IMR-90 (cell line): ENCODE data around the gene SETD3. TPM values are rescaled to one million over a fixed set of nuclear protein-coding genes. Genes with fewer than 3 reads are reported as not detected.

Experiments
- ATAC-seq: fragments of 200-7000 bp; cut with Tn5 transposase; 2 replicates; pipeline ENCODE4 v1.9.1; 2020; ENCODE audit warnings: low read depth, mild to moderate bottlenecking, moderate library complexity
- BruUV-seq: library from RNA; stranded (reverse); fragments of 400-500 nt; replicated peaks from 2 replicates; lab custom pipeline; 2021; lab: Mats Ljungman, UMichigan
- CTCF ChIA-PET: fragments of 300-600 bp; formaldehyde crosslinking; extraction: SDS; loops from one replicate; lab custom pipeline; 2021; ENCODE audit warnings: antibody characterized with exemption; lab: Yijun Ruan, JAX
- POLR2A ChIA-PET: fragments of 300-600 bp; sonication (Branson Sonifier 250); formaldehyde crosslinking; loops from one replicate; lab custom pipeline; 2022; ENCODE audit warnings: antibody characterized with exemption; ENCODE audit not compliant: unreplicated experiment; lab: Charles Lee
- DNase-seq: peaks from one replicate; pipeline ENCODE4 v3.0.0; 2013
- H2AFZ ChIP-seq: replicated peaks from 2 replicates; pipeline ENCODE3; 2013; ENCODE audit warnings: low read length, mild to moderate bottlenecking; ENCODE audit not compliant: poor library complexity
- H2AK5ac ChIP-seq: 2 replicates; pipeline ENCODE4 v1.6.1; 2013; ENCODE audit warnings: low read depth, low read length, inconsistent platforms
- H2AK9ac ChIP-seq: replicated peaks from 2 replicates; pipeline ENCODE3; 2013; ENCODE audit warnings: mild to moderate bottlenecking, low read depth, low read length, moderate library complexity; ENCODE audit not compliant: poor library complexity
- H2BK120ac ChIP-seq: 2 replicates; pipeline ENCODE4 v1.6.1; 2013; ENCODE audit warnings: low read depth, low read length, inconsistent platforms
- H2BK15ac ChIP-seq: 3 replicates; pipeline ENCODE4 v1.6.1; 2013; ENCODE audit warnings: low read depth, low read length, inconsistent platforms
- H2BK20ac ChIP-seq: 2 replicates; pipeline ENCODE4 v1.6.1; 2013; ENCODE audit warnings: low read depth, mild to moderate bottlenecking, inconsistent platforms, low read length, moderate library complexity
- H2BK5ac ChIP-seq: 2 replicates; pipeline ENCODE4 v1.6.1; 2013; ENCODE audit warnings: mild to moderate bottlenecking, low read depth, low read length, inconsistent platforms; ENCODE audit not compliant: poor library complexity, severe bottlenecking
- H3K14ac ChIP-seq: replicated peaks from 2 replicates; pipeline ENCODE4 v1.6.1; 2013; ENCODE audit warnings: low read depth, low read length, inconsistent platforms
- H3K18ac ChIP-seq: 2 replicates; pipeline ENCODE4 v1.6.1; 2013; ENCODE audit warnings: low read depth, low read length, control low read depth
- H3K23ac ChIP-seq: 2 replicates; pipeline ENCODE4 v1.6.1; 2013; ENCODE audit warnings: low read depth, low read length, inconsistent platforms
- H3K27ac ChIP-seq: 2 replicates; pipeline ENCODE4 v1.5.1; 2013; ENCODE audit warnings: mild to moderate bottlenecking, control low read depth, low read length; ENCODE audit not compliant: insufficient read depth
- H3K27me3 ChIP-seq: 2 replicates; pipeline ENCODE4 v1.6.1; 2013; ENCODE audit warnings: low read length; ENCODE audit not compliant: control insufficient read depth, insufficient read depth
- H3K36me3 ChIP-seq: 2 replicates; pipeline ENCODE4 v1.6.1; 2013; ENCODE audit warnings: low read length, mixed read lengths; ENCODE audit not compliant: control insufficient read depth, insufficient read depth
- H3K4ac ChIP-seq: 2 replicates; pipeline ENCODE4 v1.6.1; 2013; ENCODE audit warnings: low read depth, low read length, inconsistent platforms
- H3K4me1 ChIP-seq: 2 replicates; pipeline ENCODE4 v1.6.1; 2013; ENCODE audit warnings: low read length, mixed read lengths; ENCODE audit not compliant: control insufficient read depth, insufficient read depth
- H3K4me2 ChIP-seq: 2 replicates; pipeline ENCODE4 v1.6.1; 2013; ENCODE audit warnings: low read depth, mild to moderate bottlenecking, control low read depth, low read length, moderate library complexity
- H3K4me3 ChIP-seq: 2 replicates; pipeline ENCODE4 v1.5.1; 2013; ENCODE audit warnings: low read depth, mild to moderate bottlenecking, control low read depth, low read length, moderate library complexity; ENCODE audit not compliant: insufficient read depth
- H3K56ac ChIP-seq: 2 replicates; pipeline ENCODE4 v1.6.1; 2013; ENCODE audit warnings: low read length, inconsistent platforms; ENCODE audit not compliant: insufficient read depth; ENCODE audit errors: extremely low read depth
- H3K79me1 ChIP-seq, 2 experiments: 2 replicates each; pipeline ENCODE4 v1.6.1; 2013; ENCODE audit warnings: low read length in 2 of 2, inconsistent platforms in 1 of 2, low read depth in 1 of 2
- H3K9ac ChIP-seq: 2 replicates; pipeline ENCODE4 v1.6.1; 2013; ENCODE audit warnings: low read depth, low read length, control low read depth
- H3K9me1 ChIP-seq: 2 replicates; pipeline ENCODE4 v1.6.1; 2013; ENCODE audit warnings: low read length, inconsistent platforms; ENCODE audit not compliant: insufficient read depth
- H3K9me3 ChIP-seq: 2 replicates; pipeline ENCODE4 v1.6.1; 2013; ENCODE audit warnings: low read length; ENCODE audit not compliant: control insufficient read depth, insufficient read depth
- H4K20me1 ChIP-seq: 2 replicates; pipeline ENCODE4 v1.6.1; 2013; ENCODE audit warnings: low read length, inconsistent platforms; ENCODE audit not compliant: insufficient read depth
- H4K5ac ChIP-seq: 2 replicates; pipeline ENCODE4 v1.6.1; 2013; ENCODE audit warnings: mild to moderate bottlenecking, low read depth, low read length, control low read depth
- H4K8ac ChIP-seq, 2 experiments: 2 replicates each; pipeline ENCODE4 v1.6.1; 2013; ENCODE audit warnings: low read depth in 2 of 2, low read length in 2 of 2, control low read depth in 1 of 2, inconsistent platforms in 1 of 2
- H4K91ac ChIP-seq: 2 replicates; pipeline ENCODE4 v1.6.1; 2013; ENCODE audit warnings: low read depth, low read length, inconsistent platforms; ENCODE audit not compliant: insufficient read depth
- MXI1 ChIP-seq: IDR thresholded peaks from 2 replicates; pipeline ENCODE4 v1.6.1; 2012; ENCODE audit warnings: low read depth, mild to moderate bottlenecking, low read length, moderate library complexity, borderline replicate concordance
- RFX5 ChIP-seq: IDR thresholded peaks from 2 replicates; pipeline ENCODE4 v1.8.0; 2012; ENCODE audit warnings: low read depth, mild to moderate bottlenecking, low read length, moderate library complexity
- WGBS, 2 experiments: methylation state at CpG; one replicate each; pipeline versions ENCODE4 v1.1.5 to v1.1.7; 2013; ENCODE audit warnings: missing lambda C conversion rate in 2 of 2; ENCODE audit not compliant: insufficient read length in 1 of 2; ENCODE audit errors: extremely low coverage in 2 of 2; 5-methylcytosine and 5-hydroxymethylcytosine counted together
- dilution Hi-C: fragments of 300-500 bp; cut with HindIII; formaldehyde crosslinking; loops from one replicate; pipeline ENCODE4 v1.14.3; 2018; ENCODE audit warnings: low sequenced_read_pairs; ENCODE audit not compliant: unreplicated experiment
- in situ Hi-C: fragments of 300-500 bp; cut with MboI; formaldehyde crosslinking; loops from 3 replicates; pipeline ENCODE4 v1.14.3; 2019; ENCODE audit warnings: low sequenced_read_pairs, inconsistent platforms, mixed read lengths
- intact Hi-C: fragments of 100-400 bp; cut with micrococcal nuclease; formaldehyde crosslinking; loops from 2 replicates; pipeline ENCODE4 v1.10.0; 2022
- polyA plus RNA-seq, 3 experiments: library from polyadenylated mRNA; depleted of rRNA; stranded (reverse); fragments of >200 nt; gene quantifications; 2 replicates each; pipeline ENCODE4 v1.2.3, GENCODE V29; 2012; ENCODE audit warnings: low replicate concordance in 1 of 3
- total RNA-seq: library from RNA; depleted of rRNA; stranded (reverse); fragments of >200 nt; gene quantifications from 2 replicates; pipeline ENCODE4 v1.2.3, GENCODE V29; 2012
- TF ChIP-seq, protein P1 (sequence below): fragments of 150-350 bp; IDR thresholded peaks from 2 replicates; pipeline ENCODE4 v1.6.1; 2017; ENCODE audit warnings: mild to moderate bottlenecking, antibody characterized with exemption, low read length, low read depth

Gene SETD3
- total and polyA plus RNA-seq, 2 of the 4 experiments (the other 2 are of a cell fraction): 18.8 to 31.9 TPM

DNA sequence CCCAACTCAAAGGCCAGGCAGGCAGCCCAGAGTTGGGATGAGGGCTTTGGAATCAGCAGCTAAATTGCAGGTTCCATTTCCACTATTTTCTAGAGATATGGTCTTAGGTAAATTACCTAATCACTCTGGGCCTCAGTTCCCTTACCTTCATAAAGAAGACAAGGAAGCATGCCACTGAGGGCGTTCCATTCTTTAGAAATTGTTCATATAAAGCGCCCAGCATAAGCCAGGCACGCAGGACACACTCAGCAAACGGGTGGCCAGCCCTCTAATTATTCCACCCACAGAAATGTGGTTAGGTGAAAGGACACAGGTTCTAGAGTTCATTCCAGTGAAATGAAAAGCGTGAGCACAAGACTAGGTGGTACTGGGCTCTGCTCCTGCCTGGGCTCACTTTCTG lies 120.8 kb downstream of the SETD3 start:
- CTCF ChIA-PET: no interaction called here
- H3K9ac ChIP-seq: no peak overlapping the region
- no peak overlapping the region for H2BK15ac ChIP-seq
- no peak for ATAC-seq
- no peak overlapping the region for H2BK20ac ChIP-seq
- WGBS, 2 experiments: 70% methylated on average over 2 of the region's 5 CpGs; no CpG with 5 or more reads in 1 of the 2 experiments
- no peaks in the 10 kb centered on the region for H3K9me1 ChIP-seq
- no peak overlapping the region for H3K23ac ChIP-seq
- no TSS peak for BruUV-seq
- no peak overlapping the region for H2AK5ac ChIP-seq
- intact Hi-C loops: no loop called here
- H3K4ac ChIP-seq: no peak overlapping the region
- no peak overlapping the region for H4K91ac ChIP-seq
- no peak overlapping the region for H3K18ac ChIP-seq
- POLR2A ChIA-PET: no interaction called here
- H2BK120ac ChIP-seq: no peak overlapping the region
- no peaks in the 10 kb centered on the region for H3K9me3 ChIP-seq
- no peak overlapping the region for H4K5ac ChIP-seq
- H2AK9ac ChIP-seq: no peak overlapping the region
- H2BK5ac ChIP-seq: no peak overlapping the region
- no peak overlapping the region for H3K27ac ChIP-seq
- H3K4me3 ChIP-seq: no peak overlapping the region
- no peaks in the 10 kb centered on the region for H4K20me1 ChIP-seq
- H3K27me3 ChIP-seq: peaks cover 4% of the 10 kb centered on the region
- no peak overlapping the region for H2AFZ ChIP-seq
- H3K79me1 ChIP-seq: no peaks in the 10 kb centered on the region
- in situ Hi-C loops: no loop called here
- no peaks in the 10 kb centered on the region for H3K4me1 ChIP-seq
- H3K14ac ChIP-seq: no peak overlapping the region
- no peaks in the 10 kb centered on the region for H3K36me3 ChIP-seq
- H3K4me2 ChIP-seq: no peak overlapping the region
- dilution Hi-C loops: no loop called here
- no peak overlapping the region for H4K8ac ChIP-seq
- no peak for DNase-seq
- TF ChIP-seq, protein P1, sequence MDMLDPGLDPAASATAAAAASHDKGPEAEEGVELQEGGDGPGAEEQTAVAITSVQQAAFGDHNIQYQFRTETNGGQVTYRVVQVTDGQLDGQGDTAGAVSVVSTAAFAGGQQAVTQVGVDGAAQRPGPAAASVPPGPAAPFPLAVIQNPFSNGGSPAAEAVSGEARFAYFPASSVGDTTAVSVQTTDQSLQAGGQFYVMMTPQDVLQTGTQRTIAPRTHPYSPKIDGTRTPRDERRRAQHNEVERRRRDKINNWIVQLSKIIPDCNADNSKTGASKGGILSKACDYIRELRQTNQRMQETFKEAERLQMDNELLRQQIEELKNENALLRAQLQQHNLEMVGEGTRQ: no peak
- TF ChIP-seq RFX5: no peak
- no peak for TF ChIP-seq MXI1
- H3K56ac ChIP-seq: no peak overlapping the region
